Stimulated activated naive CD4-positive, alpha-beta T cell (primary cell): ENCODE data around the gene KIF7.
A peak's percentile ranks its signal among the peaks of the same experiment; 100 is the strongest.
"Not testable (repeated sequence)": the region's sequence is repeated elsewhere in the genome, so short reads cannot be mapped to it uniquely, and the experiment has no call there.

Source experiments
- DNase-seq, 6 experiments: peaks; one replicate each; lab custom pipeline; 2025; lab: John Stamatoyannopoulos, UW

Gene KIF7

GRCh38 chr15:89654847-89655805, at the start of gene KIF7:
KIF7 (minus strand) TSS chr15:89655467; CDS start chr15:89652930, 2,537 bp downstream.
- DNase-seq: no peak

- DNase-seq: no peak
Observed at GRCh38 chr15:89704411-89704810, 49.1 kb upstream of the KIF7 start.

GRCh38 chr15:89695198-89695597, 39.9 kb upstream of the KIF7 start:
- DNase-seq: no peak

- no peak for DNase-seq
Observed at GRCh38 chr15:89693696-89694095, 38.4 kb upstream of the KIF7 start.

- no peak for DNase-seq
Observed at GRCh38 chr15:89693091-89693490, 37.8 kb upstream of the KIF7 start.

GRCh38 chr15:89690276-89691218, 35.3 kb upstream of the KIF7 start, which contains the start of the genes PEX11A and WDR93:
PEX11A (minus strand) TSS chr15:89690754; CDS start chr15:89690632, 122 bp downstream.
WDR93 (plus strand) TSS chr15:89690811; CDS start chr15:89701747, 10,936 bp downstream.
- peak; percentile 52 to 78 (median 72) for DNase-seq

- not testable (repeated sequence) for DNase-seq
Observed at GRCh38 chr15:89689930-89690275, 34.6 kb upstream of the KIF7 start.

GRCh38 chr15:89686522-89686921, 31.3 kb upstream of the KIF7 start:
- no peak for DNase-seq

GRCh38 chr15:89685995-89686394, 30.7 kb upstream of the KIF7 start:
- no peak for DNase-seq

- DNase-seq: no peak
Observed at GRCh38 chr15:89681146-89681545, 25.9 kb upstream of the KIF7 start.

GRCh38 chr15:89680282-89680873, 25.1 kb upstream of the KIF7 start:
- DNase-seq: no peak

GRCh38 chr15:89679212-89679611, 23.9 kb upstream of the KIF7 start, which contains the start of gene PLIN1:
PLIN1 (minus strand) TSS chr15:89679367; CDS start chr15:89677489, 1,878 bp downstream.
- DNase-seq: no peak

GRCh38 chr15:89677381-89677780, 22.1 kb upstream of the KIF7 start:
- no peak for DNase-seq

GRCh38 chr15:89675606-89676005, 20.3 kb upstream of the KIF7 start:
- no peak for DNase-seq

- DNase-seq: no peak
Observed at GRCh38 chr15:89674526-89674925, 19.3 kb upstream of the KIF7 start.

- no peak for DNase-seq
Observed at GRCh38 chr15:89673165-89673512, 17.9 kb upstream of the KIF7 start.

- DNase-seq: no peak
Observed at GRCh38 chr15:89672221-89673164, 17.2 kb upstream of the KIF7 start.

GRCh38 chr15:89671687-89672086, 16.4 kb upstream of the KIF7 start:
- no peak for DNase-seq

GRCh38 chr15:89670971-89671560, 15.8 kb upstream of the KIF7 start:
- no peak for DNase-seq

GRCh38 chr15:89669941-89670340, 14.7 kb upstream of the KIF7 start:
- DNase-seq: no peak
